Measurements from ENCODE around the gene RAI1.

The RAI1 gene

DNA sequence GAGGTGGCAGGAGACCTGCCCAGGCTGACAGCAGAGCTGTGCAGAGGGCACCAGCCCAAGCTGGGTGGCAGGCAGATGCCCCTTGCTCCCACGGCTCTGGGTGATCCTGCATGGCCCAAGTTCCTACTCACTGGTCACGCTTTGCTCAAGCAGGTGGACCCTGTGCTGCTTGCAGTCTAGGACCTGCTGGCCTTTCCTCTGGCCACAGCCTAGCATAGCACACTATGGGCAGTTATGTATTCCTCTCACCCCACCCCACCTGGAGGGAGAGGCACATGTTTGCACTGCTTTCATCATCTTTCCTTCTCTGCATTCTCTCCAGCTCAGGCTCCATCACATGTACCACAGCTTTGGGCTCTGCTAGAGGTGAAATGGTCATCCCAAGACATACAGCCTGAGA, 175.1 kb downstream of the RAI1 start:
- DNase-seq (ENCODE audit: low read depth) = no peak
- no peak overlapping the region for H3K4me3 ChIP-seq (ENCODE audit: low read depth, low read length)
- TF ChIP-seq, protein P1, sequence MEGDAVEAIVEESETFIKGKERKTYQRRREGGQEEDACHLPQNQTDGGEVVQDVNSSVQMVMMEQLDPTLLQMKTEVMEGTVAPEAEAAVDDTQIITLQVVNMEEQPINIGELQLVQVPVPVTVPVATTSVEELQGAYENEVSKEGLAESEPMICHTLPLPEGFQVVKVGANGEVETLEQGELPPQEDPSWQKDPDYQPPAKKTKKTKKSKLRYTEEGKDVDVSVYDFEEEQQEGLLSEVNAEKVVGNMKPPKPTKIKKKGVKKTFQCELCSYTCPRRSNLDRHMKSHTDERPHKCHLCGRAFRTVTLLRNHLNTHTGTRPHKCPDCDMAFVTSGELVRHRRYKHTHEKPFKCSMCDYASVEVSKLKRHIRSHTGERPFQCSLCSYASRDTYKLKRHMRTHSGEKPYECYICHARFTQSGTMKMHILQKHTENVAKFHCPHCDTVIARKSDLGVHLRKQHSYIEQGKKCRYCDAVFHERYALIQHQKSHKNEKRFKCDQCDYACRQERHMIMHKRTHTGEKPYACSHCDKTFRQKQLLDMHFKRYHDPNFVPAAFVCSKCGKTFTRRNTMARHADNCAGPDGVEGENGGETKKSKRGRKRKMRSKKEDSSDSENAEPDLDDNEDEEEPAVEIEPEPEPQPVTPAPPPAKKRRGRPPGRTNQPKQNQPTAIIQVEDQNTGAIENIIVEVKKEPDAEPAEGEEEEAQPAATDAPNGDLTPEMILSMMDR (IDR thresholded peaks at IDR 0.05; ENCODE audit: control insufficient read depth, extremely low read depth, insufficient read depth) = no peak

DNA sequence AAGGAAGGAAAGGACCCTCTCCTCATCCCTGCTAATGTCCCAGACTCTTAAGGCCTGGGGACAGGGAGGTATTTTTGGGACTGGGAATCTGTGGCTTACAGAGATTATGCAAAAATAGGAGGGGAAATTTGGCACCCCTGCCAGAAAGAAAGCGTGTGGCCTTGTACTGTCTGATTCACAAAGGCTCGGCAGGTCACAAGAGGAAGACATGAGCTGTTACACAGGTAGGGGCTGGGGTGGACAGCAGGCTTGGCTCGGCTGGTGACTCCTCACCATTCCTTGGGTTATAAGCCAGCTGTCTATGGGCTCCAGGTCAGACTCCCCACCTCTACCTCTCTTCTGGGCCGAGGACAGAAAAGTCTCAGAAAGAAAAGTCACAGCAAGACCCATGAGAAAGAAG, 176.2 kb downstream of the RAI1 start:
- DNase-seq (ENCODE audit: low read depth) = no peak
- TF ChIP-seq, protein P1 (IDR thresholded peaks at IDR 0.05; ENCODE audit: control insufficient read depth, extremely low read depth, insufficient read depth) = no peak
- no peak overlapping the region for H3K4me3 ChIP-seq (ENCODE audit: low read depth, low read length)

DNA sequence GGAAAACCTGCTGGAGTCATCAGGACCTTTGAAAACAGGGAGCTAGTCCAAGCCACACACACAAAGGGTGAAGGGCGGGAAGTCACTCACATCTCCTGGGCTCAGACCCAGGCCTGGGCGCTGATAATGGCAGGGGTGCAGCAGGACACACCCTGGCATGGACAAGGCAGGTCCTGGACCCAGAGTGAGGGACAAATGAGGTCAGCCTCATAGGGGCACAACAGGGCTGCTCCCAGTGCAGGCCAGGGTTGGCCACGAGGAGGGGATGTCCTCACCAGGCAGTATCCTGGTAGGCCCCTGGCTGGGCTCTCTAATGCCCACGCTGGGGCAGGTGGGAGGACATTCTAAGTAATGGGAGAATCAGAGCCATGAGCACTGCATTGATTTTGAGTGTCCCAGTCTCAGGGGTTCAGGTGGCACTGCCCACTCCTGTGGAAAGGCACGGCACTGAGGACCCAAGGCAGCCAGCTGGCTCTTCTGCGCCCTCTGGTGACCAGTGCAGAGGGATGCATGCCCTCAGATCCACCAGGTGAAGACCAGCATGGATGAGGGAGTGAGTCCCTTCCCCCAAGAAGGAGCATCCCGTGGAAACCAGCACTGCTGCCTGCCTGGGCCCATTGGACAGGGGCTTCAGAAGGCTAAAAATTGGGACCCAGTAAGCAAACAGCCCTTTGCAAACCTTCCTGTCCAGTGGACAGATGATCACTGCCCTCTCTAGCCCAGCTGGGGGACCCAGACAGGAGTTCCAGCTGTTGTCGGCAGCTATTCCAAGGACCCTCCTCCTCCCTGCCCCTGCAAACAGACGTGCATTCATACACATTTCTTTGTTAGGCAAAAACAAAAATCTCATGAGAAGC, 178.9 kb downstream of the RAI1 start:
- TF ChIP-seq, protein P1 (IDR thresholded peaks at IDR 0.05; ENCODE audit: control insufficient read depth, extremely low read depth, insufficient read depth) = peak; percentile 99
- no peak overlapping the region for H3K4me3 ChIP-seq (ENCODE audit: low read depth, low read length)
- no peak for DNase-seq (ENCODE audit: low read depth)

DNA sequence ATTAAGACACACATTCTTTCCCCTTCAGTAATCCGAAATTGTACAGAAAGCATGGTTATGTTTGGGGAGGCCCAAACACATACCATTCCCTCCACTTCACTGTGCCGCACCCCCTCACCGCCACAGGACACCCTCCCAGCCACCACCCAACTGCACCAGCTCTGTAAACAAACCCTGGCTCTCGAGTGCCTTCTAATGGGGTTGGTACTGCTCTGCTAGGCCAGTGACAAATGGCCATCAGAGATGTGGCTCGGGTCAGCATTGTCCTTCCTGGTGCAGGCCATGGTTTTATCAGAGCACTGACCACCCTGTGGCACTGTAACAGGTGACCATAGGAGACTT, 179.5 kb downstream of the RAI1 start:
- TF ChIP-seq, protein P1 (IDR thresholded peaks at IDR 0.05; ENCODE audit: control insufficient read depth, extremely low read depth, insufficient read depth) = no peak
- no peak overlapping the region for H3K4me3 ChIP-seq (ENCODE audit: low read depth, low read length)
- no peak for DNase-seq (ENCODE audit: low read depth)
